ENCODE results near the gene NWD2. TPM values are rescaled to one million over a fixed set of nuclear protein-coding genes. Genes with fewer than 3 reads are reported as not detected.

Gene NWD2
- total RNA-seq, 1 experiment from 2014 or later = not detected

GRCh38 chr4:37440501-37440900 is 196.0 kb downstream of the NWD2 start:
- ATAC-seq (no peak), DNase-seq (ENCODE audit: low read depth, low spot score) (no peak)
- TF ChIP-seq ELF1 (IDR thresholded peaks at IDR 0.05; ENCODE audit: borderline replicate concordance, low read depth) (no peak), YY1 (IDR thresholded peaks at IDR 0.05; ENCODE audit: extremely low read depth, insufficient replicate concordance, low read depth, low read length) (no peak), SRF (IDR thresholded peaks at IDR 0.05; ENCODE audit: low read depth) (no peak), CEBPB (IDR thresholded peaks at IDR 0.05; ENCODE audit: low read depth) (no peak), POLR2A (IDR thresholded peaks at IDR 0.05; ENCODE audit: borderline replicate concordance, extremely low read depth, insufficient read depth, insufficient read length) (no peak), FOSL1 (IDR thresholded peaks at IDR 0.05; ENCODE audit: low read depth) (no peak), TCF7L2 (IDR thresholded peaks at IDR 0.05; ENCODE audit: borderline replicate concordance, extremely low read depth, insufficient read depth, insufficient read length) (no peak)
- H3K9me2 ChIP-seq (ENCODE audit: insufficient read depth) = no peaks in the 10 kb centered on the region
- H4K20me1 ChIP-seq (ENCODE audit: insufficient read depth) = no peaks in the 10 kb centered on the region
- RAD21 ChIA-PET (ENCODE audit: low non-redundant PET in 1 of 2, low total read pairs in 2 of 2, uncharacterized antibody in 2 of 2, unreplicated experiment in 2 of 2) = no interaction called here
- peaks cover 10 to 22% of the 10 kb centered on the region in 2 experiments for H3K4me1 ChIP-seq (ENCODE audit: control insufficient read depth in 1 of 2, insufficient read depth in 2 of 2, low read length in 2 of 2)
- H2AFZ ChIP-seq (ENCODE audit: low read depth, low read length, poor library complexity, severe bottlenecking) = no peak overlapping the region
- H3K9me3 ChIP-seq (ENCODE audit: control insufficient read depth in 1 of 2, insufficient read depth in 1 of 2, low read depth in 1 of 2, low read length in 2 of 2) = no peaks in the 10 kb centered on the region
- intact Hi-C loops (cut with micrococcal nuclease) = no loop called here
- no peak overlapping the region for H3K27ac ChIP-seq (ENCODE audit: low read depth, low read length)
- H3K27me3 ChIP-seq (ENCODE audit: insufficient read depth, low read length) = no peaks in the 10 kb centered on the region
- POLR2A ChIA-PET = no interaction called here
- no peak overlapping the region for H3K9ac ChIP-seq (ENCODE audit: low read length)
- CTCF ChIA-PET = interaction anchor here (3.4 kb wide), 1 partner anchor 13 kb away, joined by 15 read pairs; a partner anchor contains a TSS
- no TSS peak for BruUV-seq (replicated peaks)
- H3K79me2 ChIP-seq (ENCODE audit: insufficient read depth, low read length) = no peaks in the 10 kb centered on the region
- H3K4me3 ChIP-seq (replicated peaks in 1 of 2; ENCODE audit: low read depth in 1 of 2, low read length in 2 of 2) = no peak overlapping the region
- no peak overlapping the region for H3K4me2 ChIP-seq (ENCODE audit: low read length)
- H3K36me3 ChIP-seq (ENCODE audit: control insufficient read depth in 1 of 2, insufficient read depth in 2 of 2, low read length in 2 of 2) = no peaks in the 10 kb centered on the region

GRCh38 chr4:37441231-37442061 is 196.9 kb downstream of the NWD2 start:
- ChIA-PET CTCF (interaction anchor here (3.4 kb wide), 1 partner anchor 12 kb away, joined by 15 read pairs; a partner anchor contains a TSS), POLR2A (interaction anchor here (1.0 kb wide), 1 partner anchor 9 kb away, joined by 4 read pairs; no protein-coding TSS in a partner anchor)
- peak overlapping the region; percentile 52 for H3K4me2 ChIP-seq (ENCODE audit: low read length)
- TF ChIP-seq ATF3 (IDR thresholded peaks at IDR 0.05) (peak; percentile 48; the same call in 1 of the 2 replicates), SIN3A (IDR thresholded peaks at IDR 0.05; ENCODE audit: low read depth) (no peak; the same call in 1 of the 2 replicates), CEBPB (IDR thresholded peaks at IDR 0.05; ENCODE audit: low read depth) (no peak), MAX (IDR thresholded peaks at IDR 0.05) (peak; percentile 88), FOSL1 (IDR thresholded peaks at IDR 0.05; ENCODE audit: low read depth) (peak; percentile 85), CBX3 (IDR thresholded peaks at IDR 0.05; ENCODE audit: low read depth) (peak; percentile 77; the same call in 1 of the 2 replicates), TCF7L2 (IDR thresholded peaks at IDR 0.05; ENCODE audit: borderline replicate concordance, extremely low read depth, insufficient read depth, insufficient read length) (peak; percentile 86), EZH2 (IDR thresholded peaks at IDR 0.05) (no peak), POLR2A (IDR thresholded peaks at IDR 0.05; ENCODE audit: borderline replicate concordance, extremely low read depth, insufficient read depth, insufficient read length) (no peak), JUND (IDR thresholded peaks at IDR 0.05) (peak; percentile 90), SP1 (IDR thresholded peaks at IDR 0.05; ENCODE audit: low read depth) (peak; percentile 77), POLR2AphosphoS5 (IDR thresholded peaks at IDR 0.05; ENCODE audit: low read depth, low read length) (no peak), EZH2phosphoT487 (IDR thresholded peaks at IDR 0.05; ENCODE audit: borderline replicate concordance) (no peak), SRF (IDR thresholded peaks at IDR 0.05; ENCODE audit: low read depth) (peak; percentile 37; the same call in 1 of the 2 replicates)

More at GRCh38 chr4:37441231-37442061, 196.9 kb downstream of the NWD2 start:
- H3K4me3 ChIP-seq (replicated peaks in 1 of 2; ENCODE audit: low read depth in 1 of 2, low read length in 2 of 2) = peak overlapping the region in 1 of 2 experiments; percentile 4; a peak in 1 of 4 replicates
- no peak overlapping the region for H3K27ac ChIP-seq (ENCODE audit: low read depth, low read length)
- peak overlapping the region; percentile 81 for H2AFZ ChIP-seq (ENCODE audit: low read depth, low read length, poor library complexity, severe bottlenecking)
- no peaks in the 10 kb centered on the region for H4K20me1 ChIP-seq (ENCODE audit: insufficient read depth)
- H3K4me1 ChIP-seq (ENCODE audit: control insufficient read depth in 1 of 2, insufficient read depth in 2 of 2, low read length in 2 of 2) = peaks cover 10 to 22% of the 10 kb centered on the region in 2 experiments
- no peaks in the 10 kb centered on the region for H3K36me3 ChIP-seq (ENCODE audit: control insufficient read depth in 1 of 2, insufficient read depth in 2 of 2, low read length in 2 of 2)
- no peaks in the 10 kb centered on the region for H3K79me2 ChIP-seq (ENCODE audit: insufficient read depth, low read length)
- peak; percentile 91 for ATAC-seq
- peak; percentile 84 for DNase-seq (ENCODE audit: low read depth, low spot score)
- intact Hi-C loops (cut with micrococcal nuclease) = no loop called here
- no peaks in the 10 kb centered on the region for H3K9me3 ChIP-seq (ENCODE audit: control insufficient read depth in 1 of 2, insufficient read depth in 1 of 2, low read depth in 1 of 2, low read length in 2 of 2)
- no peaks in the 10 kb centered on the region for H3K27me3 ChIP-seq (ENCODE audit: insufficient read depth, low read length)
- no peak overlapping the region for H3K9ac ChIP-seq (ENCODE audit: low read length)
- BruUV-seq (replicated peaks) = no TSS peak
- RAD21 ChIA-PET (ENCODE audit: low non-redundant PET in 1 of 2, low total read pairs in 2 of 2, uncharacterized antibody in 2 of 2, unreplicated experiment in 2 of 2) = no interaction called here
- no peaks in the 10 kb centered on the region for H3K9me2 ChIP-seq (ENCODE audit: insufficient read depth)

All from HCT116 (cell line).